HG03097 (cell line): ENCODE measurements around the gene CPEB3.
"Not testable (repeated sequence)": the region's sequence is repeated elsewhere in the genome, so short reads cannot be mapped to it uniquely, and the experiment has no call there.

ENCODE experiments used
- ATAC-seq: cut with Tn5 transposase; IDR thresholded peaks from one replicate; pipeline ENCODE4 v1.9.1; 2021; ENCODE audit not compliant: unreplicated experiment, low FRiP score

The CPEB3 gene

GRCh38 chr10:92052741-92053140, 238.1 kb downstream of the CPEB3 start:
- no peak for ATAC-seq

GRCh38 chr10:92052088-92052487, 238.8 kb downstream of the CPEB3 start:
- ATAC-seq, result no peak

- ATAC-seq, result no peak
Observed at GRCh38 chr10:92047215-92047614, 243.7 kb downstream of the CPEB3 start.

- ATAC-seq, result no peak
Observed at GRCh38 chr10:92045641-92046106, 245.2 kb downstream of the CPEB3 start.

GRCh38 chr10:92042541-92042940, 248.3 kb downstream of the CPEB3 start:
- no peak for ATAC-seq

- ATAC-seq, result no peak
Observed at GRCh38 chr10:92038949-92039348, 251.9 kb downstream of the CPEB3 start.

GRCh38 chr10:92033070-92033469, 257.8 kb downstream of the CPEB3 start:
- not testable (repeated sequence) for ATAC-seq

GRCh38 chr10:92031580-92031979, 259.3 kb downstream of the CPEB3 start:
- ATAC-seq, result no peak

- no peak for ATAC-seq
Observed at GRCh38 chr10:92027141-92027540, 263.7 kb downstream of the CPEB3 start.

GRCh38 chr10:92025340-92025739, 265.5 kb downstream of the CPEB3 start:
- ATAC-seq, result not testable (repeated sequence)

GRCh38 chr10:92024700-92025099, 266.2 kb downstream of the CPEB3 start:
- ATAC-seq, result no peak

- no peak for ATAC-seq
Observed at GRCh38 chr10:92014620-92015019, 276.3 kb downstream of the CPEB3 start.

GRCh38 chr10:92011560-92012214, 279.2 kb downstream of the CPEB3 start:
- ATAC-seq, result no peak

GRCh38 chr10:92010047-92010735, 280.7 kb downstream of the CPEB3 start:
- ATAC-seq, result no peak

GRCh38 chr10:92009445-92009844, 281.4 kb downstream of the CPEB3 start:
- ATAC-seq, result no peak

GRCh38 chr10:92005978-92006377, 284.9 kb downstream of the CPEB3 start:
- ATAC-seq, result no peak

GRCh38 chr10:92003258-92003657, 287.6 kb downstream of the CPEB3 start:
- no peak for ATAC-seq

- no peak for ATAC-seq
Observed at GRCh38 chr10:92001995-92002394, 288.9 kb downstream of the CPEB3 start.

- no peak for ATAC-seq
Observed at GRCh38 chr10:92001581-92001980, 289.3 kb downstream of the CPEB3 start.
